Astrocyte of the spinal cord (primary cell): ENCODE results near the gene AASDH.

Experiments used
- DNase-seq: peaks from one replicate; pipeline ENCODE4 v3.0.0; 2011; ENCODE audit warnings: low read depth, low spot score
- H3K4me3 ChIP-seq: 2 replicates; pipeline ENCODE4 v1.5.1; 2011; ENCODE audit warnings: low read depth, mild to moderate bottlenecking, low read length, moderate library complexity
- CTCF ChIP-seq: IDR thresholded peaks from 2 replicates; pipeline ENCODE4 v1.5.1; 2012; ENCODE audit warnings: low read depth, mild to moderate bottlenecking, low read length, inconsistent platforms
- in situ Hi-C: cut with HindIII; loops from 2 replicates; pipeline ENCODE4 v1.10.0; 2017; ENCODE audit warnings: low sequenced_read_pairs

Gene AASDH

GRCh38 chr4:56427179-56427578 is 39.9 kb upstream of the AASDH start:
- no peak for DNase-seq
- no peak overlapping the region for H3K4me3 ChIP-seq
- TF ChIP-seq CTCF, result no peak
- in situ Hi-C loops, result no loop called here

- H3K4me3 ChIP-seq, result no peak overlapping the region
- no peak for TF ChIP-seq CTCF
- in situ Hi-C loops, result no loop called here
- DNase-seq, result no peak
These were observed 39.0 kb upstream of the AASDH start for GRCh38 chr4:56426273-56426672.

- H3K4me3 ChIP-seq, result no peak overlapping the region
- DNase-seq, result no peak
- in situ Hi-C loops, result no loop called here
- TF ChIP-seq CTCF, result no peak
These were observed 38.2 kb upstream of the AASDH start for GRCh38 chr4:56425518-56425917.

GRCh38 chr4:56424697-56425514 is 37.6 kb upstream of the AASDH start:
- no peak overlapping the region for H3K4me3 ChIP-seq
- in situ Hi-C loops, result no loop called here
- peak; percentile 46 for DNase-seq
- TF ChIP-seq CTCF, result peak; percentile 61

GRCh38 chr4:56424176-56424575 is 36.9 kb upstream of the AASDH start:
- no peak for TF ChIP-seq CTCF
- in situ Hi-C loops, result no loop called here
- no peak overlapping the region for H3K4me3 ChIP-seq
- no peak for DNase-seq

- no peak for TF ChIP-seq CTCF
- H3K4me3 ChIP-seq, result no peak overlapping the region
- DNase-seq, result no peak
- in situ Hi-C loops, result no loop called here
These were observed 30.1 kb upstream of the AASDH start for GRCh38 chr4:56417396-56417795.
